HG02885 (cell line): ENCODE data around the gene MFAP5.

ENCODE experiments used
- ATAC-seq: cut with Tn5 transposase; IDR thresholded peaks from one replicate; pipeline ENCODE4 v1.9.1; 2021; ENCODE audit warnings: mild to moderate bottlenecking; ENCODE audit not compliant: unreplicated experiment, poor library complexity

MFAP5 gene, protein sequence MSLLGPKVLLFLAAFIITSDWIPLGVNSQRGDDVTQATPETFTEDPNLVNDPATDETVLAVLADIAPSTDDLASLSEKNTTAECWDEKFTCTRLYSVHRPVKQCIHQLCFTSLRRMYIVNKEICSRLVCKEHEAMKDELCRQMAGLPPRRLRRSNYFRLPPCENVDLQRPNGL

DNA sequence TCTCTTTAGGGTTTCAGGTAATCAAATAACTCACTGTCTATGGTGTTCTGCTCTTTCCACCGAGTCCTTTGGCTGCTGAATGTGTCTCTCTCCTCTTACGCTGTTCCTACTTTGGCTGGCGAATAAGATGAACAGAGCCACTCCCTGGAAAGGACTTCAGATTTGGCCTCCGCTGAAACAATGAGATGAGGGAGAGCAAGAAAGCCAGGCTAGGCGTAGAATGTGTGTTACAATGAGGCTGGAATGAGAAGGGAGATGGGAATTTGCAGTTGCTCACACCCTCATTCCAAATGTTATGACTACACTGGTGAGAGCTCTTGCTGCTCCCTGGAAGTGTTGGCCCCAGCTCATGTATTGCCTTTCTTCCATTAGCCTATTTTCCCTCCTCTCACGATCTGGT lies at the start of gene MFAP5:
Gene MFAP5 (minus strand): TSS at position 234 of the 400 bp plus-strand sequence. CDS start 722 bp downstream, outside the sequence.
- no peak for ATAC-seq

DNA sequence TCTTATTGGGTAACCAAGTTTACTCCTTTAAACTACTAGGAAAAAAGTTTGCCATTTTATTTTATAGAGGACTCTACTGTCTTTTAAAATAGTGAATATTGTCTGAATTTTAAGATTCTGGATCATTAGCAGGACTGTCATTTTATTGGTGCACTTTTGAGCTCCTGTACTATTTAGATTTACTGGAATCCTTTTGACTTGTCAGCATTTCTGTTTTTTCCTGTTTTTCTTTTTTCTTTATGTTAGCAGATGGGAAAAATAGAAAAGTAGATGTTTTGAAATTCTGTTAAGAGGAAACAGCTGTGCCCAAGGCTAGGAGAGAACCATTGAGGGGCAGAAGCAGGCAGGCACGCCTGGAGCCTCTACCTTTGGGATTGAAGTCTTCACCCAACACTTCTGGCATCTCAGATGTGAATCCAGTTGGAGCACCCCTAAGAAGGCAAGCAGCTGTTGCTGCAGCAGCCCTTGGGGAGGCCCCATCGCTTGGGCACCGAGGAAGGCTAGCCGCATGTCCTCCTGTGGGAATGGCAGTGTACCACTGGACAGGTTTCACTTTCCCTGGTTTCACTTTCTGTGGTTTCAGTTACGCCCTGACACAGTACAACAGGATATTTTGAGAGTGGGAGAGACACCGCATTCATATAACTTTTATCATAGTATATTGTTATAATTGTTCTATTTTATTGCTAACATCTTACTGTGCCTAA lies 46.7 kb upstream of the MFAP5 start:
- ATAC-seq: no peak

DNA sequence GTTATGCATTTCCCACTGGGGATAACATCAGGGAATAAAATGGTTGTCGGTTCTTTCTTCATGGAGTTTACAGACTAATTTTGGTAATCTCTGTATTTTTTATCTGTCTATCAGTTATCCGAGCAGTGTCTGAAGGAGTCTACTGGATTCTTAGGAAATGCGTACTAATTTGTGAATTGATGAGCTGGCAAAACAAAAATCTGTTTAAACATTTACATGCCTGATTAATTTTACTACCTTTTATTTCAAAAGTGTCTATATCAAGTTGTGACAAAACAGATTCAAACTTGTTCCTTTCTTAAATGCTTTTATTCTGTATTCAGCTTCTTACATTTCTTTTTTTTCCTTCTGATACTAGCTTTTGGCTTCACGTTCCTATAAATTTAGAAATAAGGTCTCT lies 39.5 kb upstream of the MFAP5 start:
- no peak for ATAC-seq

DNA sequence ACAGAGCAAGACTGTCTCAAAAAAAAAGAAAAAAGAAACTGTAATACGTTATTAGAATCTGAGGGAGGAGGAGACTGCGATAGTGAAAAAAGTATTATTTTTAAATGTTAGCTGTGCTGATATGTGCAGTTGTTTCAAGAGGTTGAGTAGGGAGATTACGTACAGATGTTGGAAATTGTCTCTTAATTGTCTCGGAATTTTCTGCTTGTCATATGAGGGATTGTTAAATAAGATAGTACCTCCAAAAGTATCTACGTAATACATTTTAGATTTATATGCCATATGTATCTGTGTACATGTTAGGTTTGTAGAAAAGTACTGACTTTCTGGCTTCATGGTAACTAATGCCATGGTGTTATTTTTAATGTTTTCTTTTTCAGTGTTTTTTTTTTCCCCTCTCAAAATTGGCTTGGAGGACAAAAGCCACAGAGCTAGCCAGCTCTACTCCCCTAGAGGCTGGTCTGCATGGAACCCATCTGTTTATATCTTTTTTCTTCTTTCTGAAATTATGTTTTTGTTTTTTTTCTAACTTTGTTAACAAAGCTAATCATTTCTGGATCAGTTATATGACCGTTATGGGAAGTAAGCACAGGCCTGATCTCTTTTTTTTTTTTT lies 38.5 kb upstream of the MFAP5 start:
- ATAC-seq: no peak

DNA sequence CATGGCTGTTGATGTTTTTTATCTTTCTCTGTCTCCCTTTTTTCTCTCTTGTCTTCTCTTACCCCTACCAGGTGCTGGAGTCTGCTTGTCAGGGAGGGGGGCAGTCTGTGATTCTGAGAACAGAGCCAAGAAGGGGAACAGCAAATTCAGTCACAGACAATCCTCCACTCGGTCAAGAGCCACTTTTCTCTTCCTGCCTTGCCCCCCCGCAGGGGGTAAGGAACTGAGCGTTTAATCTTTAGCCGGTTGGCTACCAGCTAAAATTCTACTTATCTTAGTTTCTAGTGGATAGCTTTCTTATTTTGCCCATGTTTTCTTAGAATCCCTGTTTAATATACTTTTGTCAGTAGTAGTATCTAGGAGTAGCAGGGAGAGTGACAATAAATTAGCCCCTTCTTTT lies 37.1 kb upstream of the MFAP5 start:
- ATAC-seq: no peak

DNA sequence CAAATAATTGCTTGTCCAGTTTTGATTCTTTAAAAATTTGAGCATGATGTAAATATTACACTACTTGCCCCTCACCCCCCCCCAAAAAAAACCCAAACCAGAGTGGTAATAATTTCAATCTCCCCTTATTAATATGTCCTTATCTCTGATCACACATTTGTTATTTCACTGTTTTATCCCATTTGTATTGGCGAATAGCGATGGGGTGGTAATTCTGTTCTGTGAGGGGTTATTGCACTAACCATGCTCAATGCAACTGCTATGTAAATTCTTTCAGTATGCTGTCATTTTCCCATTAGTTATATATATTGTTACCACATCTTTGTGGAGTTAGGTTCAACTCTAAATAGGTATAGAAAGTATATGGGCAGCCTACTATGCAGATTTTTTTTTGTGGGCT lies 36.3 kb upstream of the MFAP5 start:
- no peak for ATAC-seq

DNA sequence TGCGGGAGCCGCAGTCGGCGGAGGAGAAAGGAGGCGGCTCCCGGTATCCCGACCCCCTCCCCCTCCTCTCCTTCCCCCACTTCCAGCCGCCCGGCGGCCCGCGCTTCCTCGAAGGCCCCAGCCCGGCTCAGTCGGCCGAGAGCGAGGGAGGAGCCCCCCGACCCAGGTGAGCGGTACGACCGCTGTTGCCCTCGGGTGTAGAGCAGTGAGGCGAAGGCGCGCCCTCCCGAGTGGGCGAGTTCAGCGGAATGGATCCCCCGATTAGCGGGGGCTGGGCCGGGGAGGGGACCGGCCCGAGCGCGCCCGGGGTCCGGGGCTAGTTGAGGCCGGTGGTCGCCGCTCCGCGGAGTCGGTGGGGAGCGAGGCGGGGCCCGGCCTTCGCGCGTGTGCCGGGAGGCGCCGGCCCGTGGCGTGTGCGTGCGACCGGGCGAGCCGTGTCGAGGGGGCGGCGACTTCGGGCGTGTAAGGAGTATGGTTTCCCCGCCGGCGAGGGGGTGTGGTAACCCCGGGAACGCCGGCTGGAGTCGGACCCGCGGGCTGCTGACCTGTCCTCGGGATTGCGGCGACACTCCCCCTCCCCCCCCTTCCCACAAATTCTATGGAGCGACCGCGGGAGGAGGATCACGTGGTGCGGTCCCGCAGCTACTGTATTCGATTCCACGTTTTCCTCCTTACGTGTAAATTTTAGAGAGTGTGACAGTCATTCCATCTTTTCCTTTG lies 35.7 kb upstream of the MFAP5 start:
- ATAC-seq: peak; percentile 46

DNA sequence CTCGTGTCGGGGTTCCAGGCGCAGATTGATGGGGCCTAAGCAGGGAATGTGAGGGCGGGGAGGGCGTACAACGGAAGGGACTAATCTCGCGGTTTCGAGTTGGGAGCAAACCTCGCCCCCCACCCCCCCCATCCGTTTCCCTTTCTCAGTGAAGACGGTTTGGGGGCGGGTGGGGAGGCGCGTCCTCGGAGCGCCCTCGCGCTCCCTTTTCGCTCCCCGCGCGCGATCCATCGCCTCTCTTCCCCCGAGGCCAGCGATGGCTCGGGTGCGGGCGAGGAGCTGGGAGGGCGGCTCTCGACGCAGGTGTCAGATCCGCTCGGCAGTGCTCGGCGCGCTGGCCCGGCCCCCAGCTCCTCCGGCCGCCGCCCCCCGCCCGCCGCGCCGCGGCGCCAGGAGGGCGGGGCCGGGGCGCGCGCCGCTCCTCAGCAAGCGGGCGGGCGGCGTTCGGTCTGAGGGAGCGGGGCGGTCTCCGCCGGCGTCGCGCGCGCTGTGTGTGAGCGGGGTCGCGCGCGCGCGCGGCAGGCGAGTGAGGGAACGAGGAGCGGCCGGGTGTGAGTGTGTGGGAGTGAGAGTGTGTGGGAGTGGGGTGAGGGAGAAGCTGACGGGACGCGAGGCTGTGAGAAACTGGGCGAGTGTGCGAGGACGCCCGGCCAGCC lies 35.0 kb upstream of the MFAP5 start, which contains the start of gene RIMKLB:
Gene RIMKLB (plus strand): TSS at position 516 of the 656 bp plus-strand sequence. CDS start 15,876 bp downstream, outside the sequence.
- peak; percentile 82 for ATAC-seq

DNA sequence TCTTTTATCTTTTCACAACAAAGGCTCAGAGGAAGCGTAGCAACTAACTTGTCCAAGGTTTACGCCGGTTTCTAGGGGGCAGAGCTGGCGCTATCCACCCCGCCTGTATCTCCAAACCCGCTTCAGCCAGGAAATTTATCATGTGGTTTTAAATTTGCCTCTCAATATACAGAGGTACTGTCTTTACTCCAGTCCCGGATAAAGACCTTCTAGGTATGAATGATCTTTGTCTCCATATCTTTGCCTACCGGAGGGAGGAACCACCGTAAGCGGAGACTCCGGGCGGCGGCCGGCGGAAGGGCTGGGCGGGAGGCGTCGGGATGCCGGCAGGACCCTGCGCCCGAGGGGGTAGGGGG lies 34.5 kb upstream of the MFAP5 start:
- ATAC-seq: peak; percentile 13

DNA sequence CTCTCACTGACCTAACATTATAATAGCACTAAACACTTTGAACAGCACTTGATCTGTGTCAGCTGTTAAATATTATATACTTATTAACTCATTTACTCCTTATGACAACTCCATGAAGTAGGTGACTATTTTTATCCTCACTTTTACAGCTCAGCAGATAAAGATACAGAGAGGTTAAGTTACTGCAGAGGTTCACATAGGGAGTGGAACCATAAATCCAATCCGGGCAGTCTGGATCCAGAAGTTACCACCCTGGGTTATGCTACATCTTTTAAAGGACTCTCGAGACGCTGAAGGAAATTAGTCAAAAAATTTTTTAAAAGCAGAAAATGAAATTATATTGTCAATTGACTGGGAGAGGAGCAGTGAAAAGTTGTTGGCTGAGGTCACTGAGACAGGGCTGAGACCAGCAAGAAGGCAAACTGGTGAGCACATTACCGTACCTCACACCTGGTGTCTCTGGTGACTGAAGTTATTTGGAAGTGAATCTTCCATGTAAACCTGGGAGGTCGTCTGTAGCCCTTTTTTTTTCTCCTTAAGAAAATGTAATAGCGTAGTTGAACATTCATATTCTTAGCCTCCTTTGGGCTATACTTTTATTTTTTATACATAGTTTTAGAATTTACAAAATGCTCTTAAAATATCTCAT lies 33.9 kb upstream of the MFAP5 start:
- ATAC-seq: no peak

DNA sequence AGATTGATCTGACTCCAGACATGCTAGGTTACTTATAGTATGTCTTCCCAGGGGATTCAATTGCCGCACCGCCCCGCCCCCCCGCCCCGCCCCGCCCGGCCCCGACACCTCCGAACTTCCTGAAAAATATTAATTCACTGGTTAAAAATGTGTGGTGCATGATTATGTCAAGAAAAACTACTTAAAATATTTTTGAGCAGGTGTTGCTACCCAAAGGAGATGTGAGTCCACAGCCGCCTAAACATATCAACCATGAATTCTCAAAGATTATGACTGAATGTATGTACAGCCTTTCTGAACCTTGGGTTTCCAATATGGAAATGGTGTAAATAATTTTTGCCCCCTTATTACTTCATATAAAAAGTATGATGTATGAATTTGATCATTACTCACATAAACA lies 32.5 kb upstream of the MFAP5 start:
- no peak for ATAC-seq

DNA sequence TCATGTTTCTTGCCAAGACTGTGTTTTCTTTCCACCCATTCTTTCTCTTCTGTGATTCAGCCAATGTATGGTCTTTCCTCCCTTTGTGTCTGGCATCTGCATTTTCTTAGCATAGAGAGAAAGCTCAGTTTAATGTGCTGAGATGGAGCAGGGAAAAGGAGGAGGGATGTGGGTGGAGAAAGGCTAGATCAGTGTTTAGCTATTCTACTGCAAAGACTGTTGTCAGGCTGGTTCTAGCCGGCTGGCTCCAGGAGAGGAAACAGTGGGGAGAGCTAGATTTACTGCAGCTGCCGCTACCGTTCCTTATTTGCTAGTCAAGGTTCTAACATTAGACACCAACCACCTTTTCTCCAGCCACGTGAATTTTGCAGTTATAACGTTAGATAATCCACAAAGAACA lies 29.9 kb upstream of the MFAP5 start:
- ATAC-seq: no peak

DNA sequence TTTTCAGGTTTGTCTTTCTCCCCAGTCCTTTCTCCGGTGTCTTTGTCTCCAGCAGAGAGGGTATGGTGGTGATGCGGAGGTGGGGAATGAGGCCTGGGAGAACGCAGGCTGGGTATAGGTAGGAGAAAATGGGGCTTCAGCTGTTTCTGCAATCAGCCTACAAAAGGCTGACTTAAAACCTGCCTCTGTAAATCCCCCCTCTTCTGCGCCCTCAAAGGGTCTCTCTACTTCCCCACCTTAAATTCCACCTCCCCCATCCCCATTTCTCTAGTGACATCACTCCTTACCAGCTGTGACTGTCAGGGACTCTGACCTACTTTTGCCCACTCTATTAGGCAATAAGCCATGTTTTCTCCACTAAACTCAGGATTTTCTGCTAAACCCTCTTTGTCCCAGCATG lies 27.1 kb upstream of the MFAP5 start:
- ATAC-seq: no peak

DNA sequence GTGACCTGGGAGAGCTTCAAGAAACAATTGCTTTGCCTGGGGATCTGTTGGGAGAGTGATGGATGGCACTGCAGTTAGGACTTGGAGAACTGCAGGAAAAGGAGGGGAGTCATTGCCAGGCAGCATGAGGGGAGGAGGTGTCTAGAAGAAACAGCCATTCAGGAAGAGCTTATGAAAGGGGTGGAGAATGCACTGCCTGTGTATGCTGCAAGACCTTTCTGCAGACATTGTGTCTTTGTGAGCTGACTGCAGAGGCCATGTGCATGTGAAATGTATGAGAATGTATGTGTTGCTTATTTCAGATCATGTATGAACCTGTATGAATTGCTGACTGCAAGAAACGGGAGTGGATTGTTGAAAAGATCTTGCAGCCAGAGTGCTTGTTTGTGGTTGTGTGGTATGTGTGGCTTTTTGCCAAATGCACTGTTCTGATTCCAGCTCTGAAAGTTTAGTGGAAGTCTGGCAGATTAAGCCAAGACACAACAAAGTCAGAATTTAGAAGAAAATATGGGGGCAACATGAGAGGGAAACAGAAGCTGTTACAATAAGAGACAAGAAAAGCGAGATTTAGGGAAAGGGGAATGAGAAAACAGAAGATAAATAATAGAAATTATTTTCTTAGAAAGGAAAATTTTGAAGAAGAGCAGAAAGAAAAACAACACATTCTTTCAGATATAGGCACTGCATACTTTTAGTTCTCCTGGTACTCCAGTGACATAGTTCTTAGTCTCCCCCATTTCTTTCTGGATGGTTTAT lies 25.4 kb upstream of the MFAP5 start:
- ATAC-seq: no peak

DNA sequence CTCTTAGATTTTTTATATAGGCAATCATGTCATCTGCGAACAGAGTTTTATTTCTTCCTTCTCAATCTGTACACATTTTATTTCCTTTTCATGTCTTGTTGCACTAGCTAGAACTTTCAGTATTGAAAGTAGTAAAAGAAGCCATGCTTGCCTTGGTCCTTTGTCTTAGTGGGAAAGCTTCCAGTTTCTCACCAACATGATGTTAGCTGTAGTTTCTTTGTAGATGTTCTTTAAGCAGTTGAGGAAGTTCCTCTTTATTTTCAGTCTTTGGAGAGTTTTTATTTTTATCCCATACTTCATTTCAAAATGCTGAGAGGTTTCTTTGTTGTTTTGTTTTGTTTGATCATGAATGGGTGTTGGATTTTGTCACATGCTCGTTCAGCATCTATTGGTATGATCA lies 22.4 kb upstream of the MFAP5 start:
- ATAC-seq: no peak

DNA sequence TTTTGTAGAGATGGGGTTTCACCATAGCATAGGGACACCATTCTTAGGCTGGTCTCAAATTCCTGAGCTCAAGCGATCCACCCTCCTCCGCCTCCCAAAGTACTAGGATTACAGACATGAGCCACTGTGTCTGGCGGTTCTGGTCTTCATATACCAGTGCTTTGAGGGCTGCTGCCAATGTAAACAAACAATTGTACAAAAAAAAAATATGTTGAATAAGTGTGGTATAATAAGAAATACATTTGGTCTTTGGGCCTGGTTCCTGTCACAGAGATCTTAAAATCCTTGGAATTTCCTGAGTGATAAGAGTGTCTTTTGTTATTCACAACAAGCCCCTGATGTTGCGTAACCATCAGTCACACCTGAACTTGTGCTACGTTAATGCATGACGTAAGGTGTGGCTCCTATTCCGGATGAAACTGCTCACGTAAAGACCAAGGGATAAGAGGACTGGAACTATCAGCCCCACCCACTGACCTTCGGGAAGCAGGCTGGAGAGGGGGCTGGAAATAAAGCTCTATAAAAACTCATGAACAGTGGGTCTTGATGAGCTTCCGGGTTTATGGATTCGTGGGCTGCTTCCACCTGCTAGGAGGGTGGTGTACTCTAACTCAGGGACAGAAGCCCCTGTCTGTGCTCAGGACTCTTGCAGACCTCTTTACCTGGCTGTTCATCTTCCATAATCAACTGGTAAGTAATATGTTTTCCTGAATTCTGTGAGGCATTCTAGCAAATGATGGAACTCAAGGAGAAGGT lies 18.7 kb upstream of the MFAP5 start:
- no peak for ATAC-seq

DNA sequence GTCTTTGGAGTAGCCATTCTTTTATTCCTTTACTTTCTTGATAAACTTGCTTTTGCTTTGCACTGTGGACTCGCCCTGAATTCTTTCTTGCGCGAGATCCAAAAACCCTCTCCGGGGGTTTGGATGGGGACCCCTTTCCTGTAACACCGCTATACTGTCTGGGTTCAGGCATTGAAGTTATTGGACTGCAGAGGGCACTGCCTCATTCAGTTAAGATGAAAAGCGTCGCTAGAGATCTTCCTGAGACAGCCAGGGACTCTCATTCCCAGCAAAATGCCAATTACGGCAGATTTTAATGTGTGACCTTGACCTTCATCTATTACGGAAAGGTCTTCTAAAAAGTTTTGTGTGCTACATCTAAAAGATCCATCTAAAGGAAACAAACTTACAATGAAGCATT lies 17.9 kb upstream of the MFAP5 start:
- ATAC-seq: no peak

DNA sequence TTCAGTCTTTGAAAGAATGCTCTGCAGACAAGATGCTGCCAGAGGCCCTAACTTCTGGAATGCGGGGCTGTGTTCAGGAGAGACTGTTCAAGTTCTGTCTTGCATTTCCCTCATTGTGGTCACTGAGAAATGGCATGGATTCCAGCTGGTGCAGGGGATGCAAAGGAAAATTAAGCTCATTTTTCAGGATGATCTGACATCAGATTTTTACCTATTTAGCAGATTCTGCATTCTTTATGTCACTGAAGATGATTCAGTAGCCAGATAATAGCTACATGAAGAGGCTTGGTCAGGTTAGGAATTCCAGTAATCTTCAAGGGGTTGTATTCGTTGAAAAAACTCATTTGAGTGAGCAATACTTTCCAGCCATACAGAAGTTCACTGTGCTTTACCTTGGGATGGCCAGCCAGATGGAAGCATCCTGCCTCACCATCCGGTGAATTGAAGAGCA lies 16.1 kb upstream of the MFAP5 start:
- no peak for ATAC-seq

DNA sequence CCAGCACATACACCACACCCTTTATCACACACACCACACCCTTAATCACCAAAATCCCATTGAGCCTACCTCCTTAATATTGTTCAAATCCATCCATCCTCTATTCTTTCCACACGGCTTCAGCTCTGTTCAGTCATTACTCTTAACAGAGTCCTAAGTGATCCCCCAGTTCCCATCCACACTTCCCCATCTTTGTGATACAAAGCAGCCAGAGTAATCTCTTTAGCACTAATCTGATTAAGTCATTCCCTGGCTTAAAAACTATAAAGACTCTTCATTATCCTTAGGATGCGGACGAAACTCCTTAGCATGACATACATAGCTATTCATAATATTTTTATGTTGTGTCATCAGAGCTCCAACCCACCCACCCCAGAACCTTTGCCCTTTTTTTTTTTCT lies 14.7 kb upstream of the MFAP5 start:
- ATAC-seq: no peak
